GDM1 (cell line): ENCODE data around the gene TAC1.
"Not testable (repeated sequence)": the region's sequence is repeated elsewhere in the genome, so short reads cannot be mapped to it uniquely, and the experiment has no call there.

ENCODE experiments used
- DNase-seq: peaks from one replicate; lab custom pipeline; 2025; lab: John Stamatoyannopoulos, UW

The TAC1 gene, protein sequence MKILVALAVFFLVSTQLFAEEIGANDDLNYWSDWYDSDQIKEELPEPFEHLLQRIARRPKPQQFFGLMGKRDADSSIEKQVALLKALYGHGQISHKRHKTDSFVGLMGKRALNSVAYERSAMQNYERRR

DNA sequence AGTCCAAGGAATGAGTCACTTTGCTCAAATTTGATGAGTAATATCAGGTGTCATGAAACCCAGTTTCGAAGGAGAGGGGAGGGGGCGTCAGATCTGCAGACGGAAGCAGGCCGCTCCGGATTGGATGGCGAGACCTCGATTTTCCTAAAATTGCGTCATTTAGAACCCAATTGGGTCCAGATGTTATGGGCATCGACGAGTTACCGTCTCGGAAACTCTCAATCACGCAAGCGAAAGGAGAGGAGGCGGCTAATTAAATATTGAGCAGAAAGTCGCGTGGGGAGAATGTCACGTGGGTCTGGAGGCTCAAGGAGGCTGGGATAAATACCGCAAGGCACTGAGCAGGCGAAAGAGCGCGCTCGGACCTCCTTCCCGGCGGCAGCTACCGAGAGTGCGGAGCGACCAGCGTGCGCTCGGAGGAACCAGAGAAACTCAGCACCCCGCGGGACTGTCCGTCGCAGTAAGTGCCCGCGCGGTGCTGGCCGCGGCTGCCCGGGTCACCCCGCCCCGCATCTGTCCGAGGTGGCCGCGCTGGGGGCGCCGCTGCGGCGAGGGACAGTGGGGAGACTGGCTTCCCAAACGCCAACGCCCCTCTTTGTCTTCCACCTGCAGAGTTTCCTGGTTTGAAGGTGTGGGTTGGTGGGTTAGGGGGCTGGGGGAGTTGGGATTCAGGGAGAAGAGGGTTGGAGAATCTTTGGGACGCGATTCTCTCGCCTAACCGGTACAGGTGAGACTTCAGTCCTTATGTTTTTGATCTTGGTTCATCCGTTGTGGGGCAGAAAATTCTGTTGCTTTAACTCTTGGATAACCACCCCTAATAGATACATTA, at the start of gene TAC1:
Gene TAC1, plus strand, starts transcription at position 351 of the 829 bp plus-strand sequence. CDS start 527 bp downstream, outside the sequence.
- DNase-seq: no peak

DNA sequence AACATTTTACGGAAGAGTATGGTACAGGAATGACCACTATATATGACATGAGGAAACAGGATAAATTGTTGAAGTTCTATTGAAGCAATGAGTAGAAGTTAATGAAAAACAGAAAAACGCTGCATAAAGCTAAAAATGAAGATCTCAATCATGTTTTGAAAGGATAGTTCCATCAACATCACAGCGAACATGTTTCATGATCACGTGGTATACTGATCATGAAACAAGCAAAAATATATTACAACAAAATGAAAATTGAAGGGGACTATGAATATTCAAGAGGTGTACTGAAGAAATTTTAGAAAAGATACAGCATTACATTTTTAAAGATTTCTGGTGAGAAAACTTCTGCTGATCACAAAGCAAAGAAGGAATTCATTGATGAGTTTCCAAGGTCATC, 45.9 kb upstream of the TAC1 start:
- no peak for DNase-seq

DNA sequence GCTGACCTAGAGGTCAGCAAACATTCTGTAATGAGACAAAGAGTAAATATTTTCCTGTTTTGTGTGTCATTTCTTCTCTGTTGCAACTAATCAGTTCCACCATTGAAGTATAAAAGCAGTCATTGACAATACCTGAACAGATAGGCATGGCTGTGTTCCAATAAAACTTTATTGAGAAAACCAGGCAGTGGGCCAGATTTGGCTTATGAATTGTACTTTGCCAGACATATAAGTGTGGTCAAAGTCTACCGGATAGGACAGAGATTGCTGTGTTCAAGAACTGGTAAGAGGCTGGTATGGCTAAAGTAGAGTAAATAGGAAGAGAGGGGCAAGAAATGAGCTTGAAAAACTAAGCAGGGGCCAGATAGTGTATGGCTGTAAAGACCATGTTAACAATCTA, 38.3 kb upstream of the TAC1 start:
- no peak for DNase-seq

DNA sequence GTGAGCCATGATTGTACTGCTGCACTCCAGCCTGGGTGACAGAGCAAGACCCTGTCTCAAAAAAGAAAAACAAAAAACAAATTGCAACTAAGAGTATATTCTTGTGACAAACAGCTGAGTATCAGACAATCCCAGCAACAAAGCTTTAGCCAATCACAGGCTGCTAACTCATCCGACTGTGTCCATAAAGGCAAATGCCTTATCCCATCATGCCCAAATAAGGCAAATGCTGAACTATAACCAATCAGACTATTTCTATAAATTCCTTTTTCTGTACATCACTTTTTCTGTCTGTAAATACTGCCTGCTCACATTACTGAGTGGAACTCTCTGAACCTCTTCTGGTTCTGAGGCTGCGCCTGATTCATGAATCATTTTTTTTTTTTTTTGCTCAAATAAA, 37.5 kb upstream of the TAC1 start:
- no peak for DNase-seq

DNA sequence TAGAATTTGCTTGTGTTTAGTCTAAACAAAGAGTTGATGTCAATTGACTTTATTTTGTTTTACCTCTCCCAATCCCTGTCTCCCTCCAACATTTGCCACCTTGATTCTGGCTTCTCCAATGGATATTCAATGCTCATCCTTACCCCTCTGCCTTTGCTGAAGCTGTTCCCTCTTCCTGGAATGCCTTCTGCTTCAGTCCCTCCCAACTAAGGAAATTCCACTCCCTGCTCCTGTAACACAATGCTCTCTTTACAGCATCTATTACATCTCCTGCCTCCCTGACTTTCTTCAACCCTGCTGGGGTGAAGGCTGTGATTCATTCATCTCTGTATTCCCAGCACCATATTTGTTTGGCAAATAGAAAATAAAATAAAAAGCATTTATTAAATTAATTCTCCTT, 34.5 kb upstream of the TAC1 start:
- no peak for DNase-seq

DNA sequence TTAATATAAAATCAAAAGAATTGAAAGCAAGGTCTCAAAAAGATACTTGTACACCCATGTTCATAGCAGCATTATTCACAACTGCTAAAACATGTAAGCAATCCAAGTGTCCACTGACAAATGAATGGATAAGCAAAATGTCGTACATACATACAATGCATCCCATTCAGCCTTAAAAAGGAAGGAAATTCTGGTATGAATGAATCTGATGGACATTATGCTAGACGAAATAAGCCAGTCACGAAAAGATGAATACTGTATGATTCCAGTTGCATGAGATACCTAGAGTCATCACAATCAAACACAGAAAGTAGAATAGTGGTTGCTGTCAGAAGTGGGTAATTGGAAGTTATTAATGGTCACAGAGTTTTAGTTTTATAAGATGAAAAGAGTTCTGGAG, 9.5 kb upstream of the TAC1 start:
- no peak for DNase-seq

DNA sequence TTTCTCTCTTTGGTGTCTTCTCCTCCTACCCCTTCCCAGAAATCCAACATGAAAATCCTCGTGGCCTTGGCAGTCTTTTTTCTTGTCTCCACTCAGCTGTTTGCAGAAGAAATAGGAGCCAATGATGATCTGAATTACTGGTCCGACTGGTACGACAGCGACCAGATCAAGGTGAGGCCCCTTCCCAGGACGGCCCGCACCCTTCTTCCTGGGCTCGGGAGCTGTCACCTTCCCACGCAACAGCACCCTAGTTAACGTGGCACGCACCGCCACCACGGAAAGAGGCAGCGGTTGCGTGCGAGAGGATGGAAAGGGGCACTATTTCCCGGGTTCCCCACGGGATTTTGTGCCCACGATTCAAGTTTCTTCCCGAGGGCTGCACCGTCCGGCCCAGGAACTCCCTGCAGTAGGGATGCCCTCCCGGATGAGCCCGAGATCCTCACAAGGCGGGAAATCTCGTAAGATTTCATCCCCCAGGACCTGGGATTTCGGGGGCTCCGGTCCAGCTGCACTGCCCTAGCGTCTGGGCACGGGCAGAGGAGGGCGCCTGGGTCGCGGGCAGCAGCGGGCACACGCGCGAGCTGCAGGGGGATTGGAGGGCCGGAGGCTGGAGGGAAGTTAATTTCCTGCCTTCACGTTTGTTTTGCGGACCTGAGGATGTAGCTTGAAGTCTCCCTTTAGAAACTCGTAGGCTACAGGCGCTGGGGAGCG, 834 bp downstream of the TAC1 start:
- DNase-seq: no peak

DNA sequence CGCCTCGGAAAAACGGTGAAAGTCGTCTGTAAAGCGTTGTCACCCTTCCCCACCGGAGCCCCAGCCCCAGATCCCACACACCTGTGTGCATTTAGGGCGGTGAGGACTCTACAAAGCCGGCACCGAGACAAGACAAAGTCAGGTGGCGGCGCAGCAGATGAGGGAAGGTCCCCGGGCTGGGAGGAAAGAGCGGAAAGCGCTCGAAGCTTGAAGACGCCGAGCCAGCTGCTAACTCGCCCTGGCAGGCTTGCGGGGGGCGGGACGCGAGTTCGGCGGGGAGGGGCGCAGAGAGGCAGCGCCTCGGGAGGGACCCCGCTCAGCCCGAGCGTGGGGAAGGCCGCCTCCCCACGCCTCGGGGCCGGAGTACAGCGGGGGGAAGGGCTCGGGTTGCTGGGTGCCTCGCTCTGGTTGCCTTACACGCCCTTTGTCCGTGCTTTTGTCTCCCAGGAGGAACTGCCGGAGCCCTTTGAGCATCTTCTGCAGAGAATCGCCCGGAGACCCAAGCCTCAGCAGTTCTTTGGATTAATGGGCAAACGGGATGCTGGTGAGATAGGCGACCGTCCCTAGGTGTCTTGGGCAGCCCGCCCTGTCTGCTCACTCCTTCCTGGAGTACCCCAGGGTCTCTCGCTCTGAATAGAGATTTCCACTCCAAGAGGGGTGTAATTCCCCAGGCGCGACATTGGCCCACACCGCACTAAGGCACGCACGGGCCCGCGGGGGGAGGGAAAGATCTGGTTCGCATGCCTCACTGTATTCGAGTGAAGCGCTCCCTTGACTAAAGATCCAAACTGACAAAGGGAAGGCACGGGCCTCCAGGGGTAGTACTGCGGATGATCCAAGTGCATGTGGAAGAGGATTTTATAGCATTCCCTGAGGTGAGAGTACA, 1.6 kb downstream of the TAC1 start:
- DNase-seq: no peak

DNA sequence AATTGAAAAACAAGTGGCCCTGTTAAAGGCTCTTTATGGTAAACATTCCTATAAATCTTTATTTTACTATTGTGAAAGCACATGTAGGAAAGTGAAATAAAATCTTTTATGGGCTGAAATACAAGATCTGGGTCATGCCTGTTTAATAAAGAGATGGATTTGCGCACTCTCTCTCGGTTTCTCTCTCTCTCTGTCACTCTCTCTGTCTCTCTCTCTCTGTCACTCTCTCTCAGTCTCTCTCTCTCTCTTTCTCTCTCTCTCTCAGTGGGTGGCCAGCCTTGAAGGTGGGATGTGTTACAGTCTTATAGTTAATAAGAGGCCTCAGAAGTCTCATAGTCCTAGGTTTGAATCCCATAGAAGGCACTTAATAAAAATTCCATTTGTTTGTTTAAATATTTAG, 2.4 kb downstream of the TAC1 start:
- no peak for DNase-seq

DNA sequence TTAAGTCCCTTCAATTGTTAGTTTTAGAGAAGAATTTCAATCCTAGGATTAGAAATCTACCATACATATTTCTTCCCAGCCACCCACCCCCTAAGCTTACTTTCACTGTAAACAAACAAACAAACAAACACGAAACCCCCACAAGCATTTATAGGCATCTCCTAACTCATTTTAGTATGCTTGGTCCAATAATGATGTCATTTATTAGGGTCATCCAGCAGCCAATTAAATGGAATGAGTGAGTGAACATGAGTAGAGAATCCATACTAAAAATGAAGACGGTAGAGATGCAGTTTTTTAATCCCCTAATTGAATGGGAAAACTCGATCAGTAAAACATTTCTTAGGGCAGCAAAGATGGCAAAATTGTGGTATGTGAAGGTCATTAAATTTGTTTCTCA, 3.2 kb downstream of the TAC1 start:
- no peak for DNase-seq

DNA sequence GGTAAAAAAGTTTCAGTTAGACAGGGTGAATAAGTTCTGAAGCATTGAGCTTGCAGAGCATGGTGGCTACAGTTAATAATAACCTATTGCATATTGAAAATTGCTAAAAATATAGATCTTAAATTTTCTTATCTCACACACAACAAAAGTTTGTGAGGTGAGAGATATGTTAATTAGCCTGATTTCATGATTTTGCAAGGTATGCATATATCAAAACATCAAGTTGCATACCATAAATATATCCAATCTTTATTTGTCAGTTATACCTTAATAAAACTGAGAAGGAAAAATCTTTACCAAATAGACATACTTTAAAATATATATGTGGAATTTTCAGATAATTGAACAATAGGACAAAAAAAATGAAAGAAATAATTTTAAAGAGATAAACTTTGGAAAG, 16.6 kb downstream of the TAC1 start:
- no peak for DNase-seq

DNA sequence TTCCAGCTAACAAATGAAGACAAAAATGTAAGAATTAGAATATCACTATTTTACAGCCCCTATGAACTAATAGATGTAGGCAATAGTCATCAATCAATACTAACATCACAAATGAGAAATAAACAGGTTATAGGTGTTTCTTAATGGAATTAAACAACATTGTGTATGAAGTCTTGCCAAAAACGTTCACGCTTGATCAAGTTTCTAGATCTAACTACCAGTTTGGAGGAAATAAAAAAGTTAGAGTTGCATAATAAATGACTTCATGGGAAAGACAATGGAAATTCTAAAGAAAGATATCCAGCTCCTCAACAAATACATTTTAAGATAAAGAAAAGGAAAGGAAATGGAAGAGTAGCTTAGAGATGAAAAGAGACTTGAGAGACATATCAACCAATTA, 19.7 kb downstream of the TAC1 start:
- no peak for DNase-seq

DNA sequence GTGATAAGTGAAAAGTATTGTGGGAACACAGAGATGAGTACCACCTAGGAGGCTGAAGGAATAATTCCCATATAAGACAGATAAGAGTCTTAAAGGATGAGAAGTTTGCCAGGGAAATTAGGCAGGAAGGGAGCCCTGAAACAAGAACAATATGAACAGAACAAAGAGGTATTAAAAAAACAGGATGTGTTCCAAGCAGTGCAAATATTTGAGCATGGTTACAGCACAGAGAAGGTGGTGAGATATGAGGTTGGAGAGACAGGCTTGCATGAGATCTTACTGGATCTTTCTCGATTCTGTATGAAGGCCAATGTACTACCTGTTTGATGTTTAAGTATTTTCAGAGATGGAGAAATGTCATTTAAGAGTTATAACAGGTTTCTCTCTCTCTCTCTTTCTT, 20.3 kb downstream of the TAC1 start:
- no peak for DNase-seq

DNA sequence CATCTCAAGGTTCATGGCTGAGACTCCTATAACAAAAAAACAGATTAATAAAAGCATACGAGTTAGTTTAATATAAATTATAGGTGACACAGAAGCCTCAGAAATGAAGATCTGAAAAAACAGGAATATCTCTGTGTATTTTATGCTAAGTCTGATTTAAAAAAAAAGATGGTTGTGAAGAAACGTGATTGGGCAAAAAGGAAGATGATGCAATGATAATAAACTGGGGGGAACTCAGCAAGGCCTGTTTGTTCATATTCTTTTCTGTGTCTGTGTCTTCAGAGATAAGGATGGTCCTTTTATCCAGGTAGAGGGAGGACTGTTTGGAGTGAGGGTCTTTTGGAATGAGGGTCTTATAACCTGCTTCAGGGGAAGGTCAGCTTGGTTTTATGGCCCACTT, 25.9 kb downstream of the TAC1 start:
- no peak for DNase-seq

DNA sequence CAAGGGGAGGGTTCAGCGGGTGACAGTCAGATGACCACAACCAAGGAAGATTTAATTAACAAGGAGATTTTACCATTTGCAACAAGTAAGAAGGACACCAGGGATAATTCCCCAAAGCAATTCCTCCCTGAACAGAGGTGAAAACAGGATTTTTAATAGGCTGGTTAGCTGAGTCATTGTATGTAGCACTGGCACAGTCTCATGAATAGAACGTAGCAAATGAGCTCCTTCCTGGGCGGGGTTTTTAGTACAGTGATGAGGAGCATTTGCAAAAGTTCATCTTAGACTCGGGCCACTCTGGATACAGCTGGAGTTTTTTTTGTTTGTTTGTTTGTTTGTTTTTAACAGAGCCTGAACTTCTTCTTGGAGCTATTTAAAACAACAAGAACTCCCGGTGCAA, 39.0 kb downstream of the TAC1 start:
- DNase-seq: no peak

DNA sequence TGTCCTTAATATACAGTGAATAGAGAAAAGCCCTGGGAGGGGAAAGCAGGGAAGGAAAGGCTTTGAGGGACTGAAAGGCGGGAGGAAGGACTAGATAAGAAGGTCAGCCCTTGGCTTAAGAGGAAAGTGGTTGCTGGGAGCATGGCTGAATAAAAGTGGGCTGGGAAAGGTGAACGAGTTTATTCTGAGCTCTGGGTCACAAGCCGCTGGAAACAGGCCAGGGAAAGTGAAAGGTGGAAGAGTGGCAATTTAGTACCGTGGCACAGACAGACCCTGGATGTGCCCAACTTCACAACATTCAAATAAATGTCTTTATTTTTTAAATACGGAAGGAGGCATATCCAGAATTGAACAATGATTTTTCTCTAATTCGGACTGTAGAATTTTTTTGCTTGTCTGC, 39.7 kb downstream of the TAC1 start:
- DNase-seq: no peak

DNA sequence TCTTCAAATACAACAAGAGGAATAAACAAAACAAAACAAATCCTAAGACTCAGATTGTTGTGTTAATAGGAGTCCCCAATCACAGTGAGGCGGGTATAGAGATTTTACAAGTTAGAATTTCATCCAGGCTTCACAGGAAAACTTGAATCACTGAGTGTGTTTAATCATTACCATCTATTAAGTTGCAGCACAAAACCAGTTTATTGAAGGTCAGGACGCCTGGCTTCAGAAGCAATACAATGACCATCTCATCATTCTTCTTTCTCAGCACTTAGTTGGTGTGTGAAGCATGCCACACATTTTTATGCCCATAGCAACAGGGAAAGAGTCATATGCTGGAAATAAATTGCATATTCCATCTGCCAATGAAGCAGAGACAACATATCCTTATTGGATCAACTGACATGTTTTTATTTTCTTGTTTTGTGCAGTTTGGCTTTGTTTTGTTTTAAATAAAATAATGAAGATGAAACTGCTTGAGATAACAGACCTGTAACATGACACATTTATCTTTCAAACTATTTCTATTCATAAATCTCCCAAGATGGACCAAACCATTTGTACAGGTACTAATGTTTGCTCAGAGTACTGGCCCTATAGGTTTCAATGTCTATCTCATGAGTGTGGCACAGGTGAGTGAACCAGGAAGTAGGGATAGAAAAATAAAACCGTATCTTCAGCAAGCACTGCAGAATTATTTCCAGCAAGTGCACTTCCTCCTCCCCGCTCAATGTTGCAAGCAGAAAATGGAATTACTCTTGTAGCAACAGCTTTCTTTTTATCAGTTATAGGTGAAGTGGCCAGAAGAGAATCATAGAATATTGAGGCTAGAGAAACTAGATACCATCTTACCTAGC, 40.4 kb downstream of the TAC1 start:
- no peak for DNase-seq

DNA sequence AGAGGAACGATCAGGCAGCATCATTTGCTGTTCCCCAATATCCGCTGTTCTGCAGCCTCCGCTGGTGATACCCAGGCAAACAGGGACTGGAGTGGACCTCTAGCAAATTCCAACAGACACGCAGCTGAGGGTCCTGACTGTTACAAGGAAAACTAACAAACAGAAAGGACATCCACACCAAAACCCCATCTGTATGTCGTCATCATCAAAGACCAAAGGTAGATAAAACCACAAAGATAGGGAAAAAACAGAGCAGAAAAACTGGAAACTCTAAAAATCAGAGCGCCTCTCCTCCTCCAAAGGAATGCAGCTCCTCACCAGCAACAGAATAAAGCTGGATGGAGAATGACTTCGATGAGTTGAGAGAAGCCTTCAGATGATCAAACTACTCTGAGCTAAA, 54.5 kb downstream of the TAC1 start:
- not testable (repeated sequence) for DNase-seq
